Right atrium auricular region (tissue), 2 donors: ENCODE results near the gene PRPF4. TPM values are rescaled to one million over a fixed set of nuclear protein-coding genes. Genes with fewer than 3 reads are reported as not detected.
"Not testable (repeated sequence)": the region's sequence is repeated elsewhere in the genome, so short reads cannot be mapped to it uniquely, and the experiment has no call there.

Source experiments
- DNase-seq: peaks from one replicate; pipeline ENCODE4 v3.0.0-alpha.2; 2019; ENCODE audit warnings: low spot score
- H3K27ac ChIP-seq, 2 donors: fragments of 200-600 bp; sonication (generic); 1 replicate in 1 of 2; 2 replicates in 1 of 2; pipeline ENCODE4 v1.5.1; 2016 to 2019
- H3K27me3 ChIP-seq, 2 donors: fragments of 200-600 bp; sonication (generic); one replicate each; pipeline versions ENCODE4 v1.5.1 to v1.6.0; 2017 to 2019
- H3K36me3 ChIP-seq: fragments of 200-600 bp; sonication (generic); one replicate; pipeline ENCODE4 v1.5.1; 2016
- H3K4me1 ChIP-seq, 2 donors: fragments of 200-600 bp; sonication (generic); one replicate each; pipeline versions ENCODE4 v1.5.1 to v1.6.0; 2017 to 2019
- H3K4me3 ChIP-seq, 2 donors: fragments of 200-600 bp; sonication (generic); 1 replicate in 1 of 2; 2 replicates in 1 of 2; pipeline ENCODE4 v1.5.1; 2017 to 2019; ENCODE audit warnings: mild to moderate bottlenecking in 1 of 2, moderate library complexity in 1 of 2
- H3K9me3 ChIP-seq, 2 donors: fragments of 200-600 bp; sonication (generic); one replicate each; pipeline ENCODE4 v1.5.1; 2019
- total RNA-seq, 2 donors: library from RNA; depleted of rRNA; stranded (reverse); fragments of >200 nt; gene quantifications; one replicate each; pipeline ENCODE4 v1.1.0, GENCODE V29; 2016
- TF ChIP-seq, protein P1 (sequence below), 2 donors: fragments of 200-600 bp; sonication (generic); IDR thresholded peaks; one replicate each; pipeline ENCODE4 v1.5.1; 2019; ENCODE audit warnings: antibody characterized with exemption in 2 of 2

PRPF4 gene
- 10 to 100 TPM in 1 of 2 donors, 1 to 10 TPM in 1; 8.7 to 11.1 TPM for total RNA-seq

DNA sequence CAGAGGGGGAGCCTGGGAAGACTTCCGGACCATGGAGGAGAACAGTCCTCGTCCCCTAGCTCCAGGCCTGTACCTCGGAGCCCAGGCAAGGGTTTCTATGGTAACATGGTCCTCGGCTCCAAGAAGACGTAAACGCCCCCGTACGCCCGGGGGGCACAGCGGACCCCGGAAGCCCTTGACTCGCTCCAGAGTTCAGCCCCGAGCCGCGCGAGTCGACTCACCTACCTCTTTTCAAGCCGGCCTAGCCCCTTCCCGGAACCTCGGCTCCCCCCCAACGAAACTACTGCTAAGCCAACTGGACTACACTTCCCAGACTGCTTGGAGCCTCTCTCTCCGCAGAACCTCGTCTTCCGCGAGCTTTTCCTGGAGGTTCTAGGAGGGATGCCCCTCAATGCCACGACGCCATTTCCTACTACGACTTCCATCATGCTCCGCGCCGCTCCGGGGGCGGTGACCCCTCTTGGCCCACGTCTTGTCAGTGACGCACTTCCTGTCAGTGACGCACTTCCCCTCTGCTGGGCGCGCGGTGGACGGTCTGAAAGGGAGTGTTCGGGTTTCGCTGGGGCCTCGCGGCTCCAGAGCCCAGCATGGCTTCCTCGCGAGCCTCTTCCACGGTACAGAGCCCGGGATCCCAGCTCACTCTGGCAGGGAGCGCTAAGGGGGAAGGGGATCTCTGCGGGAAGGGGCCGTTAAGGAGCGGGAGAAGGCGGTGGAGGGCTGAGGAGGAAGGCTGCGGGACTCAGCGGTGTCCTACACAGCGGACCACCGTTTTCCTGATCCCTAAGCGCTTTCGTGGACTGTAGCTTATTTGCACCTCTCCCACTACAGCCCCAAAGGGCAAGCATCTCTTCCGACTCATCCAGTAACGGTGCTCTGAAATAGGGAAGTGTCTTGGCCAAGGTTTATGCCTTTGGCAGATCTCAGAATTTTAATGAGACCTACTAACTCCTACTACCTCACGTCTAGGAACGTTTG is at the start of gene PRPF4, which contains the start of gene CDC26:
Gene PRPF4, plus strand, starts transcription at position 502 of the 975 bp plus-strand sequence. Its CDS starts 86 bp downstream, at position 588.
Gene CDC26, minus strand, starts transcription at position 416 of the 975 bp plus-strand sequence. CDS start 3,065 bp downstream, outside the sequence.
- H3K27ac ChIP-seq, result peak within 1 kb of the TSS; percentile 93 to 96
- H3K4me3 ChIP-seq, result peak within 1 kb of the TSS; percentile 76 to 90
- H3K9me3 ChIP-seq, result no peaks in the 10 kb centered on the region
- TF ChIP-seq, protein P1, sequence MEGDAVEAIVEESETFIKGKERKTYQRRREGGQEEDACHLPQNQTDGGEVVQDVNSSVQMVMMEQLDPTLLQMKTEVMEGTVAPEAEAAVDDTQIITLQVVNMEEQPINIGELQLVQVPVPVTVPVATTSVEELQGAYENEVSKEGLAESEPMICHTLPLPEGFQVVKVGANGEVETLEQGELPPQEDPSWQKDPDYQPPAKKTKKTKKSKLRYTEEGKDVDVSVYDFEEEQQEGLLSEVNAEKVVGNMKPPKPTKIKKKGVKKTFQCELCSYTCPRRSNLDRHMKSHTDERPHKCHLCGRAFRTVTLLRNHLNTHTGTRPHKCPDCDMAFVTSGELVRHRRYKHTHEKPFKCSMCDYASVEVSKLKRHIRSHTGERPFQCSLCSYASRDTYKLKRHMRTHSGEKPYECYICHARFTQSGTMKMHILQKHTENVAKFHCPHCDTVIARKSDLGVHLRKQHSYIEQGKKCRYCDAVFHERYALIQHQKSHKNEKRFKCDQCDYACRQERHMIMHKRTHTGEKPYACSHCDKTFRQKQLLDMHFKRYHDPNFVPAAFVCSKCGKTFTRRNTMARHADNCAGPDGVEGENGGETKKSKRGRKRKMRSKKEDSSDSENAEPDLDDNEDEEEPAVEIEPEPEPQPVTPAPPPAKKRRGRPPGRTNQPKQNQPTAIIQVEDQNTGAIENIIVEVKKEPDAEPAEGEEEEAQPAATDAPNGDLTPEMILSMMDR (IDR thresholded peaks at IDR 0.05), result no peak
- peaks cover 47% of the 10 kb centered on the region for H3K36me3 ChIP-seq
- H3K27me3 ChIP-seq, result no peaks in the 10 kb centered on the region
- H3K4me1 ChIP-seq, result peaks cover 0 to 23% of the 10 kb centered on the region in 2 donors
- peak; percentile 98 for DNase-seq

DNA sequence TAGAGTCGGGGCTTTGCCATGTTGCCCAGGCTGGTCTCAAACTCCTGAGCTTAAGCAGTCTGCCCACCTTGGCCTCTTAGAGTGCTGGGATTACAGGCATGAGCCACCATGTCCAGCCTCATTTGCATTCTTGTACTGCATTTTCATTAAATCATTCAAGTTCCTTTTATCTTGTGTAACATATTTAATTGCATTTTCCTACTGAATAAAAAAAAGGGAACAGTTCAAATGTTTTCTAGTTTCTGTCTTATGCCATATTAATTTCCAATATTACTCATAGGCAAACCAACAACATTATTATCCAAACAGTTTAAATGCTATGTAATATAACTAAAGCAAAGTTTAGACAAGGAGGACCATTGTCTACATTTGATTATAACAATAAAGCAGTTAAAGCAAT is 48.0 kb upstream of the PRPF4 start:
- Histone ChIP-seq H3K4me1 (peaks cover 0 to 15% of the 10 kb centered on the region in 2 donors), H3K36me3 (no peaks in the 10 kb centered on the region), H3K27me3 (no peaks in the 10 kb centered on the region), H3K27ac (no peak overlapping the region), H3K9me3 (no peaks in the 10 kb centered on the region), H3K4me3 (no peak overlapping the region)
- no peak for DNase-seq
- TF ChIP-seq, protein P1 (IDR thresholded peaks at IDR 0.05), result no peak

DNA sequence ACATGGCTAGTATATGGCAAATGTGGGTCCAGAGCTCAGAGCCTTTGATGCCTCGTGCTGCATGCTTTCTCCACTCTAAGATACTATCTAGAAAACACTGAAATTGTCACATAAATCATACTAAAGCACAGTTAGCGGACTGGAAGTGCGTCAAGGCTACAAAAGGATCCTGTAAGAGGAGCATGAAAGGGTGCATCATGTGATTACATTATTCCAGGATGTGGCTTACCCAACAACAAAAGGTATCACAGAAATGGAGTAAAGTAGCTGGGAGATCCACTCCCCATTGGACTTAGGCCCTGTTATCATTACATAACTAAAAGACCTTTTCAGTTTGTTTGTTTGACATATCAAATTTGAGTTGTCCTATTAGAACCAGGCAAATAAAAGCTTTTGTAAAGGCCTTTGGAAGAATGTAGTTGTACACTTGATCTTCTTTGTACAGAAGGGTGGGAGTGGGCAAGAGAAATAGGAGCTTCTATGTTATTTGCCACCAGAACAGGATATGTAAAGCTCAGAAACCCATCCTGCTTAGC is 47.3 kb upstream of the PRPF4 start:
- Histone ChIP-seq H3K4me1 (peaks cover 0 to 8% of the 10 kb centered on the region in 2 donors), H3K27me3 (no peaks in the 10 kb centered on the region), H3K27ac (no peak overlapping the region), H3K4me3 (no peak overlapping the region), H3K9me3 (no peaks in the 10 kb centered on the region), H3K36me3 (no peaks in the 10 kb centered on the region)
- TF ChIP-seq, protein P1 (IDR thresholded peaks at IDR 0.05), result no peak
- no peak for DNase-seq

DNA sequence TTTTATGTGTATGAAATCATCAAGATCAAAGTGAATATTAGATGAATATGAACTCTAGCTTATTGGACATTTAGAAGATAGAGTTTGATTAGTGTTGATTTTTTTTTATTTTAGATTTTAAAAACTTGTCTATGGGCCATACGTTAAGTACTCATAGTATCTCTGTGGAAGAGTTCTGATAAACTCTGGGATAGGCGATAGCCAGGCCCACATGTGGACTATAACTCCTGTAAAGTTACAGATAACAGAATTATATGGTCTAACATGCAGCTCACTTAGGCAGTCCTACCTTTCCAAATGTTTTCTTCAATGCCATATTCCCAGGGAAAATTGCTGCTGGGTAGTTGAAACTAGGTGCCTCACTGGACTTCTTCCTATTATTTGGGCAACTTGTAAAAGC is 43.8 kb upstream of the PRPF4 start:
- Histone ChIP-seq H3K27ac (no peak overlapping the region), H3K4me3 (no peak overlapping the region), H3K4me1 (no peaks in the 10 kb centered on the region), H3K27me3 (no peaks in the 10 kb centered on the region), H3K9me3 (no peaks in the 10 kb centered on the region), H3K36me3 (no peaks in the 10 kb centered on the region)
- no peak for DNase-seq
- TF ChIP-seq, protein P1 (IDR thresholded peaks at IDR 0.05), result no peak

DNA sequence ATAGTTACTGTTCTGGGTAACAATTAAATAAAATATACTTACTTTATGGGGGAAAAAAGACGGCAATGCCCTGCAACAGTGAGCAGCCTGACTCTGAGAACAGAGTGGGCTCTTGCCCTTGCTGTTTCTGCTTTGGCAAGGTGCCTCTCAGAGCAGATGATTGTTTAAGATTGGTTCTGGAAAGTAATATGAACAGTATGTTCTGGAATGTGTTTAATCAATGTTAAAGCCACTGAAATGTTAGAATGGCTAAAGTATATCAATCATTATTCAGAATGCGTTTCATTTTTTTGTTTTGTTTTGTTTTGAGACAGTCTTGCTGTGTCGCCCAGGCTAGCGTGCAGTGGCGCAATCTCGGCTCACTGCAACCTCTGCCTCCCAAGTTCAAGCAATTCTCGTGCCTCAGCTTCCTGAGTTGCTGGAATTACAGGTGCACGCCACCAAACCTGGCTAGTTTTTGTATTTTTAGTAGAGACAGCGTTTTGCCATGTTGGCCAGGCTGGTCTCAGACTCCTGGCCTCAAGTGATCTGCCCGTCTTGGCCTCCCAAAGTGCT is 39.7 kb upstream of the PRPF4 start:
- not testable (repeated sequence) for H3K4me1 ChIP-seq, DNase-seq, H3K36me3 ChIP-seq, H3K27me3 ChIP-seq, H3K4me3 ChIP-seq, H3K27ac ChIP-seq, H3K9me3 ChIP-seq

DNA sequence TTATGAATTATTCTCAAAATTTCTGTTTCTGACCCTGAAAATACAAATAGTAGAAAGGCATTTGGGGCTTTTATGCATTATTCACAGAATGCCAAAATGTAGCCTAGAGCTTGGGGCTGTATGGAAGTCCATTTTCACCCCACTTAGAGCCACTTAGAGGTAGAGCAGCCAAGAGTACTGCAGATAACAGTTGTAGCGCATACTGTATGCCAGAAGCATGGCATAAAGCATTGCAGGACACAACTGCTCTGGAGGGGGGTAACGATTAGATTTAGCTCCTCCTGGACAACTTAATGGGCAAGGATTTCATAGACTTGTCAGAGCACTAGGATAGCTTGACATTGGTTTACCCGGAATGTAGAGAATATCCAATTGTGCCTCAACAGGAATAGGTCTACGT is 38.4 kb upstream of the PRPF4 start:
- no peaks in the 10 kb centered on the region for H3K27me3 ChIP-seq
- H3K4me1 ChIP-seq, result peaks cover 0 to 6% of the 10 kb centered on the region in 2 donors
- no peak overlapping the region for H3K4me3 ChIP-seq
- H3K27ac ChIP-seq, result no peak overlapping the region
- H3K9me3 ChIP-seq, result no peaks in the 10 kb centered on the region
- TF ChIP-seq, protein P1 (IDR thresholded peaks at IDR 0.05), result no peak
- no peaks in the 10 kb centered on the region for H3K36me3 ChIP-seq
- no peak for DNase-seq
